ENCODE data around the gene PTPRJ.

DNA sequence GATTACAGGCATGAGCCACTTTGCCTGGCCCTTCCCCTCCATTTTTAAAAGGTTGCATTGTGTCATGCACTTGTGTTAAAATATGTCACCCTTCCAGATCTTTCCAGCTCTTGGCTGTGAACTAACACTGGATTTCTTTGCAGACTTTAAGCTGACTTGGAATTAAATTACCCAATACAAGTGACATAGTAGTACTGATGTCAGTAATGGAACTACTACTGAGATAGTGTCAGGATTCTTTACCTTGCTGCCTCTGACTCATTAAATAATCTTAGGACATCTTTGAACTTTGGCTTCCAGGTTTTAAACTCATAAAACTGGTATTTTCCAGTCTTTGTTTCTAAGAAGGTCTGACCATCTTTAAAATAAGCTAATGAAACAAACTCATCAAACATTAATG lies 184.5 kb downstream of the PTPRJ start:
- TF ChIP-seq EZH2 (IDR thresholded peaks at IDR 0.05; ENCODE audit: borderline replicate concordance, insufficient read depth, low read depth, low read length, poor library complexity, severe bottlenecking) = no peak
- TF ChIP-seq, protein P1, sequence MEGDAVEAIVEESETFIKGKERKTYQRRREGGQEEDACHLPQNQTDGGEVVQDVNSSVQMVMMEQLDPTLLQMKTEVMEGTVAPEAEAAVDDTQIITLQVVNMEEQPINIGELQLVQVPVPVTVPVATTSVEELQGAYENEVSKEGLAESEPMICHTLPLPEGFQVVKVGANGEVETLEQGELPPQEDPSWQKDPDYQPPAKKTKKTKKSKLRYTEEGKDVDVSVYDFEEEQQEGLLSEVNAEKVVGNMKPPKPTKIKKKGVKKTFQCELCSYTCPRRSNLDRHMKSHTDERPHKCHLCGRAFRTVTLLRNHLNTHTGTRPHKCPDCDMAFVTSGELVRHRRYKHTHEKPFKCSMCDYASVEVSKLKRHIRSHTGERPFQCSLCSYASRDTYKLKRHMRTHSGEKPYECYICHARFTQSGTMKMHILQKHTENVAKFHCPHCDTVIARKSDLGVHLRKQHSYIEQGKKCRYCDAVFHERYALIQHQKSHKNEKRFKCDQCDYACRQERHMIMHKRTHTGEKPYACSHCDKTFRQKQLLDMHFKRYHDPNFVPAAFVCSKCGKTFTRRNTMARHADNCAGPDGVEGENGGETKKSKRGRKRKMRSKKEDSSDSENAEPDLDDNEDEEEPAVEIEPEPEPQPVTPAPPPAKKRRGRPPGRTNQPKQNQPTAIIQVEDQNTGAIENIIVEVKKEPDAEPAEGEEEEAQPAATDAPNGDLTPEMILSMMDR (IDR thresholded peaks at IDR 0.05) = no peak
